ENCODE data around the gene CACNA1H.
"Not testable (repeated sequence)": the region's sequence is repeated elsewhere in the genome, so short reads cannot be mapped to it uniquely, and the experiment has no call there.

Gene CACNA1H

GRCh38 chr16:1256874-1257322 lies 104.0 kb downstream of the CACNA1H start:
- DNase-seq, result no peak

- DNase-seq, result no peak
These were observed 104.8 kb downstream of the CACNA1H start for GRCh38 chr16:1257561-1258224.

- DNase-seq, result no peak
These were observed 105.3 kb downstream of the CACNA1H start for GRCh38 chr16:1258225-1258600.

- DNase-seq, result no peak
These were observed 106.2 kb downstream of the CACNA1H start for GRCh38 chr16:1258906-1259759.

GRCh38 chr16:1259760-1260068 lies 106.8 kb downstream of the CACNA1H start:
- no peak for DNase-seq

GRCh38 chr16:1260101-1260680 lies 107.3 kb downstream of the CACNA1H start:
- DNase-seq, result no peak

- DNase-seq, result no peak
These were observed 108.4 kb downstream of the CACNA1H start for GRCh38 chr16:1261131-1261892.

GRCh38 chr16:1262210-1262845 lies 109.4 kb downstream of the CACNA1H start:
- DNase-seq, result no peak

- DNase-seq, result no peak
These were observed 109.9 kb downstream of the CACNA1H start for GRCh38 chr16:1262846-1263221.

GRCh38 chr16:1263591-1264344 lies 110.9 kb downstream of the CACNA1H start:
- DNase-seq, result no peak

- DNase-seq, result no peak
These were observed 111.6 kb downstream of the CACNA1H start for GRCh38 chr16:1264345-1265089.

- DNase-seq, result no peak
These were observed 112.3 kb downstream of the CACNA1H start for GRCh38 chr16:1265090-1265630.

- DNase-seq, result no peak
These were observed 112.9 kb downstream of the CACNA1H start for GRCh38 chr16:1265826-1266225.

- DNase-seq, result not testable (repeated sequence)
These were observed 116.5 kb downstream of the CACNA1H start for GRCh38 chr16:1269418-1269817.

- no peak for DNase-seq
These were observed 118.4 kb downstream of the CACNA1H start for GRCh38 chr16:1271380-1271723.

Data from NCI-H1092 treated with DMSO at 0.1 percent for 48 hours (cell line).